RWPE2 (cell line): ENCODE measurements around the gene TNRC6C.
A peak's percentile ranks its signal among the peaks of the same experiment; 100 is the strongest.

Experiments used
- ATAC-seq: fragments of 200-7000 bp; cut with Tn5 transposase; 3 replicates; pipeline ENCODE4 v1.9.1; 2021; ENCODE audit warnings: low read depth
- DNase-seq: peaks from one replicate; pipeline ENCODE4 v3.0.0-alpha.2; 2020; ENCODE audit warnings: low spot score
- H3K27ac ChIP-seq: fragments of 450-650 bp; 2 replicates; pipeline ENCODE4 v1.5.1; 2017; ENCODE audit warnings: mild to moderate bottlenecking; ENCODE audit not compliant: poor library complexity, severe bottlenecking
- H3K27me3 ChIP-seq: fragments of 250-450 bp; sonication (Bioruptor Pico); 2 replicates; pipeline ENCODE4 v1.5.1; 2021; ENCODE audit warnings: mild to moderate bottlenecking, moderate library complexity; ENCODE audit not compliant: insufficient read depth, poor library complexity, severe bottlenecking
- H3K36me3 ChIP-seq: fragments of 250-450 bp; sonication (Bioruptor Pico); 2 replicates; pipeline ENCODE4 v1.5.1; 2020; ENCODE audit warnings: low read depth, mild to moderate bottlenecking, moderate library complexity
- H3K4me1 ChIP-seq: fragments of 250-450 bp; sonication (Bioruptor Pico); 2 replicates; pipeline ENCODE4 v1.5.1; 2021; ENCODE audit warnings: mild to moderate bottlenecking, moderate library complexity; ENCODE audit not compliant: insufficient read depth, poor library complexity, severe bottlenecking
- H3K4me3 ChIP-seq: fragments of 250-450 bp; sonication (Bioruptor Pico); 2 replicates; pipeline ENCODE4 v1.5.1; 2021; ENCODE audit warnings: mild to moderate bottlenecking, moderate library complexity; ENCODE audit not compliant: severe bottlenecking
- H3K9me3 ChIP-seq: fragments of 250-450 bp; sonication (Bioruptor Pico); 2 replicates; pipeline ENCODE4 v1.5.1; 2021; ENCODE audit warnings: mild to moderate bottlenecking, moderate library complexity; ENCODE audit not compliant: severe bottlenecking
- CTCF ChIP-seq: fragments of 450-650 bp; IDR thresholded peaks from one replicate; pipeline ENCODE4 v1.5.1; 2017; ENCODE audit warnings: mild to moderate bottlenecking, moderate library complexity; ENCODE audit not compliant: poor library complexity, severe bottlenecking

Gene TNRC6C

GRCh38 chr17:78051186-78051972 is 92.9 kb downstream of the TNRC6C start:
- no peaks in the 10 kb centered on the region for H3K9me3 ChIP-seq
- H3K4me3 ChIP-seq, result no peak overlapping the region
- no peaks in the 10 kb centered on the region for H3K36me3 ChIP-seq
- no peak for ATAC-seq
- no peak for DNase-seq
- H3K27me3 ChIP-seq, result no peaks in the 10 kb centered on the region
- no peak overlapping the region for H3K27ac ChIP-seq
- no peaks in the 10 kb centered on the region for H3K4me1 ChIP-seq
- TF ChIP-seq CTCF, result no peak

DNA sequence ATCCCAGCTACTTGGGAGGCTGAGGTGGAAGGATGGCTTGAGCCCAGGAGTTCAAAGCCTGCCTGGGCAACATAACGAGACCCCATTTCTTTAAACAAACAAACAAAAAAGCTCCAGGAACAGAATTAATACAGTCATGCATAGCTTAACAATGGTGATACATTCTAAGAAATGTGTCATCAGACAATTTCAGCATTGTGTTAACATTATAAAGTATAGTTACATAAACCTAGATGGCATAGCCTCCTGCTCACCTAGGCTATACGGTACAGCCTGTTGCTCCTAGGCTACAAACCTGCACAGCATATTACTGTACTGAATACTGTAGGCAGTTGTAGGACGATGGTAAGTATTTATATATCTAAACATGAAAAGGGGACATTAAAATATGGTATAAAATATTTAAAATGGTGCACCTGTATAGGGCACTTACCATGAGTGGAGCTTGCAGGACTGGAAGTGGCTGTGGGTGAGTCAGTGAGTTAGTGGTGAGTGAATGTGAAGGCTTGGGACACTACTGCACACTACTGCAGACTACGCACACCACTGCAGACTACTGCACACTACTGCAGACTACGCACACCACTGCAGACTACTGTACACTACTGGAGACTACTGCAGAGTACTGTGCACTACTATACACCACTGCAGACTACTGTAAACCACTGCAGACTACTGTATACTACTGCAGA is 95.4 kb downstream of the TNRC6C start:
- ATAC-seq (peak; percentile 81), DNase-seq (no peak)
- Histone ChIP-seq H3K4me1 (no peaks in the 10 kb centered on the region), H3K27ac (no peak overlapping the region), H3K9me3 (no peaks in the 10 kb centered on the region), H3K27me3 (no peaks in the 10 kb centered on the region), H3K4me3 (no peak overlapping the region), H3K36me3 (no peaks in the 10 kb centered on the region)
- TF ChIP-seq CTCF, result no peak

DNA sequence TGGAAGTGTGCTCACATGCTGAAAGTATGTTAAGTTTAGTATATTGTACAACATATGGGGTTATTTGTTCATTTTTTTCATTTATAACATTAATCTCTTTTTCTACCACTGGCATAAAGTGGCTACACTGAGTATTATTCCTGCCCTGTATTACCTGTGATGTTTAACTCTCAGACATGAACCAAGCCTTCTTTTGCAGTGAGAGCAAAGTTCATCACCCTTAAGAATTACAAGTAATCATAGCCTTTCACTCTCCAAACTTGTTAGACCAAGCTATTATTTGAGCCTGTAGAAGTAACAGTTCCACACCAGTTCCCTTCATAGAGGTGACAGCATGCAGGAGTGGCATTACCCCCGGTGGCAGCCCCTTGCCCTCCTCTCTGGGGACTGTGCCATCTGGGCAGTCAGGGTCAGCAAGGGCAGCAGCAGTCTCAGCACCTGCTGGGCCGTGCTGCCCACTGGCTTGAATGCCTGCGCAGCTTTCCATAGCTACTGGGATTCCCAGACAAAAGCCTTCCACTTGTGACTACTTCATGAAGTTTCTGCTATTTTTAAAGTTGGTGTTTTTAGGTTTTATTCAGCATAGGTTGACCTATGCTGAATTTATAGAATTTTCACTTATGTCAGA is 98.7 kb downstream of the TNRC6C start:
- no peak overlapping the region for H3K4me3 ChIP-seq
- no peaks in the 10 kb centered on the region for H3K4me1 ChIP-seq
- ATAC-seq (no peak), DNase-seq (no peak)
- H3K27me3 ChIP-seq, result no peaks in the 10 kb centered on the region
- no peak for TF ChIP-seq CTCF
- no peak overlapping the region for H3K27ac ChIP-seq
- H3K36me3 ChIP-seq, result no peaks in the 10 kb centered on the region
- no peaks in the 10 kb centered on the region for H3K9me3 ChIP-seq

- Histone ChIP-seq H3K4me1 (no peaks in the 10 kb centered on the region), H3K9me3 (no peaks in the 10 kb centered on the region), H3K27ac (no peak overlapping the region), H3K27me3 (no peaks in the 10 kb centered on the region), H3K4me3 (no peak overlapping the region), H3K36me3 (no peaks in the 10 kb centered on the region)
- no peak for TF ChIP-seq CTCF
- no peak for DNase-seq
- ATAC-seq, result no peak
Observed at GRCh38 chr17:78058001-78058400, 99.5 kb downstream of the TNRC6C start.

GRCh38 chr17:78058581-78058980 is 100.1 kb downstream of the TNRC6C start:
- no peaks in the 10 kb centered on the region for H3K9me3 ChIP-seq
- ATAC-seq, result no peak
- H3K4me3 ChIP-seq, result no peak overlapping the region
- no peak for TF ChIP-seq CTCF
- no peaks in the 10 kb centered on the region for H3K27me3 ChIP-seq
- no peaks in the 10 kb centered on the region for H3K4me1 ChIP-seq
- DNase-seq, result no peak
- H3K36me3 ChIP-seq, result no peaks in the 10 kb centered on the region
- H3K27ac ChIP-seq, result no peak overlapping the region
